ENCODE data around the gene RBM3. TPM values are rescaled to one million over a fixed set of nuclear protein-coding genes. Genes with fewer than 3 reads are reported as not detected.

Gene RBM3
- 250 and 253 TPM in 2 replicates for total RNA-seq

GRCh38 chrX:48574270-48575266 lies at the start of gene RBM3:
Gene RBM3 (plus strand): TSS chrX:48574484. CDS start chrX:48575181, 697 bp downstream.

GRCh38 chrX:48539345-48540027 lies 34.8 kb upstream of the RBM3 start, which contains the start of gene TBC1D25:
Gene TBC1D25 (plus strand): TSS chrX:48539714. CDS start chrX:48539798, 84 bp downstream.

GRCh38 chrX:48597353-48598264 lies 23.3 kb downstream of the RBM3 start, which contains the start of gene WDR13:
Gene WDR13 (plus strand): TSS chrX:48597492. CDS start chrX:48597997, 505 bp downstream.

Other genes starting within 250 kb of the RBM3 start
- gene SSX3, start 217.8 kb upstream of the RBM3 start, total RNA-seq, result not detected in 2 replicates
- not detected in 2 replicates for gene SSX4, start 190.9 kb upstream of the RBM3 start, total RNA-seq
- gene SSX4B, start 162.5 kb upstream of the RBM3 start, total RNA-seq, result not detected in 2 replicates
- 57.7 and 63.6 TPM in 2 replicates for gene SLC38A5, start 104.2 kb upstream of the RBM3 start, total RNA-seq
- 82.4 and 98.2 TPM in 2 replicates for gene FTSJ1, start 98.3 kb upstream of the RBM3 start, total RNA-seq
- 11.8 and 19.2 TPM in 2 replicates for gene PORCN, start 65.5 kb upstream of the RBM3 start, total RNA-seq
- gene EBP, start 52.7 kb upstream of the RBM3 start, total RNA-seq, result 254 and 300 TPM in 2 replicates
- 10.1 and 10.3 TPM in 2 replicates for gene TBC1D25, start 34.8 kb upstream of the RBM3 start, total RNA-seq
- 131 and 149 TPM in 2 replicates for gene WDR13, start 23.0 kb downstream of the RBM3 start, total RNA-seq
- 0.17 and 0.89 TPM in 2 replicates for gene WAS, start 109.3 kb downstream of the RBM3 start, total RNA-seq
- 21.7 and 23.6 TPM in 2 replicates for gene SUV39H1, start 122.2 kb downstream of the RBM3 start, total RNA-seq
- gene GLOD5, start 187.3 kb downstream of the RBM3 start, total RNA-seq, result not detected in 2 replicates
- gene GATA1, start 212.1 kb downstream of the RBM3 start, total RNA-seq, result not detected in 2 replicates
- gene HDAC6, start 227.6 kb downstream of the RBM3 start, total RNA-seq, result 42.8 and 51.6 TPM in 2 replicates

Data from bronchus fibroblast of lung (primary cell).